ENCODE measurements around the gene SCG5.
"Not testable (repeated sequence)": the region's sequence is repeated elsewhere in the genome, so short reads cannot be mapped to it uniquely, and the experiment has no call there.

Gene SCG5

GRCh38 chr15:32641517-32642059 is at the start of gene SCG5:
SCG5 (plus strand) TSS chr15:32641710; CDS start chr15:32643593, 1,883 bp downstream.
- DNase-seq, result no peak

DNA sequence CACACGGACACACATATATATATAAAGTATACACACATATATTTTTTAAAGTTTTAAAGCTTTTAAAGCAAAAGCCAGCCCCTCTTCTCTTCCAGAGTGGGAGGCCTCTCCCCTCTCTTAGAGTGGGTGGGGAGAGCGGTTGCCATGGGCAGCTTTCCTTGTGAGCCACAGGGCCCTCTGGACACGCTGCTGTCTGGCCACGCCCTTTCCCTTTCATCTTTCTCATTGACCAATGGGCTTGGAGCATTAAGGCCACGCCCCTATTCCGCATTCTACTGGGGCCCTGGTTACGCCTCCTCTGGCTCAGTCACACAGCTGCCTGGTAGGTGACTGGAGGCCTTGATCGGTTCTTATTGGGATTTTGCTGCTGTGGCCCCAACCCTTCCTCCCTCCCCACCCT is 48.4 kb upstream of the SCG5 start, which contains the start of gene GOLGA8N:
GOLGA8N (plus strand) TSS at position 306 of the 400 bp plus-strand sequence.
- not testable (repeated sequence) for DNase-seq

GRCh38 chr15:32609518-32609917 is 32.0 kb upstream of the SCG5 start:
- DNase-seq, result not testable (repeated sequence)

GRCh38 chr15:32610719-32611118 is 30.8 kb upstream of the SCG5 start:
- DNase-seq, result not testable (repeated sequence)

GRCh38 chr15:32614712-32615050 is 26.8 kb upstream of the SCG5 start:
- DNase-seq, result not testable (repeated sequence)

- peak; percentile 91 for DNase-seq
These were observed 26.2 kb upstream of the SCG5 start, which contains the start of gene ARHGAP11A for GRCh38 chr15:32615051-32615870. ARHGAP11A (plus strand) TSS chr15:32615504; CDS start chr15:32616212, 708 bp downstream.

- DNase-seq, result peak in 1 of 2 experiments; percentile 40
These were observed 25.6 kb upstream of the SCG5 start for GRCh38 chr15:32615871-32616426.

DNA sequence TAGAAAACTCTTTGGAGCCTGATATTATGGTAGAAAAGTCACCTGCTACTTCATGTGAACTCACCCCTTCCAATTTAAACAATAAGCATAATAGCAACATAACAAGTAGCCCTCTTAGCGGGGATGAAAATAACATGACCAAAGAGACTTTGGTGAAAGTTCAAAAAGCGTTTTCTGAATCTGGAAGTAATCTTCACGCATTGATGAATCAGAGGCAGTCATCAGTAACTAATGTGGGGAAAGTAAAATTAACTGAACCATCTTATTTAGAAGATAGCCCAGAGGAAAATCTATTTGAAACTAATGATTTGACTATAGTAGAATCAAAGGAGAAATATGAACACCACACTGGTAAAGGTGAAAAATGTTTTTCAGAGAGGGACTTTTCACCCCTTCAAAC is 5.1 kb upstream of the SCG5 start:
- no peak for DNase-seq

DNA sequence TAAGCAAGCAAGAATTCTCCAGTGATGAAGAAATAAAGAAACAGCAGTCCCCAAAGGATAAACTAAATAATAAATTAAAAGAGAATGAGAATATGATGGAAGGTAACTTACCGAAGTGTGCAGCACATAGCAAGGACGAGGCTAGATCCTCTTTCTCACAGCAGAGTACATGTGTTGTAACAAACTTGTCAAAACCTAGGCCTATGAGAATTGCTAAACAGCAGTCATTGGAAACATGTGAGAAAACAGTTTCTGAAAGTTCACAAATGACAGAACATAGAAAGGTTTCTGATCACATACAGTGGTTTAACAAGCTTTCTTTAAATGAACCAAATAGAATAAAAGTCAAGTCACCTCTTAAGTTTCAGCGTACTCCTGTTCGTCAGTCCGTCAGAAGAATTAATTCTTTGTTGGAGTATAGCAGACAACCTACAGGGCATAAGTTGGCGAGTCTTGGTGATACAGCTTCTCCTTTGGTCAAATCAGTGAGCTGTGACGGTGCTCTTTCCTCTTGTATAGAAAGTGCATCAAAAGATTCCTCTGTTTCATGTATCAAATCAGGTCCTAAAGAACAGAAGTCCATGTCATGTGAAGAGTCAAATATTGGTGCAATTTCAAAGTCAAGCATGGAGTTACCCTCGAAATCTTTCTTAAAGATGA is 4.5 kb upstream of the SCG5 start:
- DNase-seq, result no peak

DNA sequence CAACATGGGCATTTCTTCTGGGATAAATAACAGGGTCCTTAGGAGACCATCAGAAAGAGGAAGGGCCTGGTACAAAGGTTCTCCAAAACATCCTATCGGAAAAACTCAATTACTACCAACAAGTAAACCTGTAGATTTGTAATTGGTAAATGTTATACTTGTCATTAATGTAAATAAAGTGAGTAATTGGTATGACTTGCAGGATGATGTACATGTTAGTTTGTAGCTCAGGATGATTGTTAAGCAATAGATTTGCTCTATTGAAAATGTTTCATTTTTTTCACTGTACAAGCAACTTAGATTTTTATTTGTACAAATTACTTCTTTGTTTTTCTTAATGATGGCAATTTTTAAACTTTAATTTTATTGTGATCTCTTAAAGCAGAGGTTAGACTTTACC is 3.8 kb upstream of the SCG5 start:
- no peak for DNase-seq

DNA sequence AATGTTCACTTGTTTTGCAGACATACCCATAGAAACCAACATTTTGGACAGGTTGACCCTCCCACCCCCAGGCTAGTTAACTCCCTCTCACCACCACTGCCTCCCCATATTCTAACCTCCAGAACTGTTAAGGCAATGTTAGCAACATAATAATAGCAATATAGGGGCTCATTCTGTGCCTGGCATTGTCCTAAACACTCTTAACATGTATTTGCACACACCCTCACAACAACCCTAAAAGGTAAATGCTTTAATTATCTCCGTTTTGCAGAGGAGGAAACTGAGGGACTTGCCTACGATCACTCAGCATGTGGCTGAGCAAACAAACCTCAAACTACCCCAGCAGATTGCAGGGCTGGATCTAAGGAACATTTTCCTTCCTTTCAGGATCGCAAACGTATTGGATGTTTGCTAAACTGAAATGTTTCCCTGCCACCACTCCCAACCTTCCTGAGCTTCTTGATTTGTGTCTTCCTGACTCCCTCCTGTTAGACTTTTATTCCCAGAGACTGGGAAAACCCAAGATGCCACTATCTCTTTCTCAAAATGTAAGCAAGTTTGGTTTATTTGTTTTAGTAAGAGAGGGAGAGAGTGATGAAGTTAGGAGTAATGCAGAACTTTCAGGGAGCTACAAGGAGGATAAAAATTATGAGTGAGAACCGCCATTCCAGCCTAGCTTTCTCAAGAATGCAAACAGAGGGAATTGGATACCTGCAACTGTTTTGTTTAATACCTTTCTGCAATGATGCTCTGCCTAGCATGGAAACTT is 1.3 kb downstream of the SCG5 start:
- no peak for DNase-seq

GRCh38 chr15:32643907-32644445 is 2.5 kb downstream of the SCG5 start:
- DNase-seq, result no peak

GRCh38 chr15:32646291-32646690 is 4.8 kb downstream of the SCG5 start:
- no peak for DNase-seq

GRCh38 chr15:32649342-32649741 is 7.8 kb downstream of the SCG5 start:
- no peak for DNase-seq

GRCh38 chr15:32651229-32651837 is 9.8 kb downstream of the SCG5 start:
- DNase-seq, result peak; percentile 60 to 64

GRCh38 chr15:32652178-32652577 is 10.7 kb downstream of the SCG5 start:
- no peak for DNase-seq

DNA sequence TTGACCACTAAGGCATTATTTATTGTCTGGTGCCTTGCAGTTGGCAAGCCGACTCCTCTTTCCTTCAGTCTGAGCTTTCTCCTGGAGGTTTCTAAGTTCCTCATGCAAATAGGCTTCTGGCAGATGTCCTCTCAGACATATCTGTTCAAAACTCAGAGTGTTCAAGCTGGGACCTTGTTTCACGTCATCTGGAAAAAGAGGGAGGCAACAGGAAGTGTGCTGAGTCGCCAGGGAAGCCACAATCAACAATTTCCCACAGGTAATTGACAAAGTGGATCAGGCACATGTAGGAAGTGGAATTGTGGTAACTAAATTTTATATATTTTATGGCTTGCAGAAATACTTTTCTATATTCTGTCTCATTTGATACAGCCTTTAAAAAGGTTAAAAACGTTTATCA is 14.6 kb downstream of the SCG5 start:
- DNase-seq, result no peak

- DNase-seq, result no peak
These were observed 15.0 kb downstream of the SCG5 start for GRCh38 chr15:32656496-32656895.

DNA sequence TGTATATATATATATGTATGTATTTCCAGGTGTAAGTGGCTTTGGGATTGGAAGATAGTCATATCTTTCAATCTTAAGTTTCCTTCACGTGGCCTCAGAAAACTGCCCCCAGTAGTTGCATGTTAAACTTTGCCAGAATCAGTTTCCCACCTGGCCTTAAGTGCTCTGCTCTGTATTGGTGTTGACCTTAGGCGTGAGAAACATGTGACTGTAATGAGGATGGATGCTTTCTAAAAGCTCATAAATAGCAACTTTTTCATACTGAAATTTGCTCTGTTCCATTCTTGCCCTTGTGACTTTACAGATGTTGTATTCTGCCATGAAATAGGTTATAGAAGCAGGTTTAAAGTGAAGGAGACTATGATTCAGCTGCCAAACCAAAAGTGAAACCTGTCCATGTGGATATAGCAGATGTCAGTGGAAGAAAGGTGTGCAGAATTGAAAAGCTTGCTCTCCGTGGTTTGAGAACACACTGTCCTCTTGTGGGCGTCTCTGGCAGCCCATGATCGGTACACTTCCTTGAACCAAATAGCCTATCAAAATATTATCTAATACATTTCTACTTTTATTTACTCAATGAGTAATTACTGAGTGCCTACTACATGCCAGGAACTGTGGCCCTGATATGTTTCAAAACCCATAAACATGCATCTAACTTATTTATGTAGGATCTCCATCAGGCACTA is 15.8 kb downstream of the SCG5 start:
- no peak for DNase-seq

DNA sequence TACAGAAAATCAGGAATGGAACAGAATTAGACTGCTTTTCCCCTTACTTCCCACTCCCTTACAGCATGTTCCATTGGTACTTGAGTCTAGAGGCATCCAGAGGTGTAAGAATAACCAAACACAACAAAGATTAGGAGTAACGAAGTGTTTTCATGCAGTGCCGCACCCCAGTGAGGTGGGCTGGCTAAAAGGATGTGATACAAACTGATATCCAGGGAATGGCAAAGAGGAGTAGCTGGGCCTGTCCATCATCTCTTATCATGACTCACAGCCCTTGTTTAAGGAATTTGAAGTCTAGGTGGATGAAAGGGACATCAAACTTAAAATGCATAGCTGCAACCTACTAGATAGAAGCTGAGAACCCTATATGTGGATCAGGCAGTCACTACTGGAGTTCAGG is 16.4 kb downstream of the SCG5 start:
- no peak for DNase-seq

Data from activated T-cell treated with anti-CD3 and anti-CD28 coated beads, Interleukin-2, amount 50 U/mL, for 48 hours (primary cell).